ENCODE data around the gene AK1. TPM values are rescaled to one million over a fixed set of nuclear protein-coding genes. Genes with fewer than 3 reads are reported as not detected.

AK1 gene
- total RNA-seq, 4 donors from 2014 or later, result 37.4 to 75.0 (median 56.0) TPM

GRCh38 chr9:127865645-127866464, 11.6 kb downstream of the AK1 start:
- Histone ChIP-seq H3K27ac (replicated peaks in 1 of 4) (no peak overlapping the region), H3K36me3 (peaks cover 11 to 34% (median 25%) of the 10 kb centered on the region in 4 donors), H3K9me3 (no peaks in the 10 kb centered on the region), H3K4me1 (peaks cover 25 to 46% (median 37%) of the 10 kb centered on the region in 4 donors), H3K4me3 (no peak overlapping the region), H3K27me3 (no peaks in the 10 kb centered on the region)
- DNase-seq (ENCODE audit: extremely low spot score), result no peak
- intact Hi-C loops (cut with DNase I), result no loop called here
- 75% methylated on average over 19 of the region's 19 CpGs for WGBS
- TF ChIP-seq EP300 (IDR thresholded peaks at IDR 0.05) (no peak), POLR2A (IDR thresholded peaks at IDR 0.05; ENCODE audit: low read depth) (no peak), CTCF (IDR thresholded peaks at IDR 0.05) (no peak), POLR2AphosphoS5 (IDR thresholded peaks at IDR 0.05) (no peak)

GRCh38 chr9:127863191-127863621, 14.3 kb downstream of the AK1 start:
- Histone ChIP-seq H3K36me3 (peaks cover 9 to 15% (median 11%) of the 10 kb centered on the region in 4 donors), H3K4me1 (peaks cover 29 to 58% (median 46%) of the 10 kb centered on the region in 4 donors), H3K9me3 (no peaks in the 10 kb centered on the region), H3K4me3 (no peak overlapping the region), H3K27me3 (no peaks in the 10 kb centered on the region), H3K27ac (replicated peaks in 1 of 4) (peak overlapping the region in 2 of 4 donors; percentile 64 to 73)
- no peak for TF ChIP-seq POLR2A (IDR thresholded peaks at IDR 0.05; ENCODE audit: low read depth)
- no peak for TF ChIP-seq CTCF (IDR thresholded peaks at IDR 0.05)
- TF ChIP-seq POLR2AphosphoS5 (IDR thresholded peaks at IDR 0.05), result no peak
- TF ChIP-seq EP300 (IDR thresholded peaks at IDR 0.05), result no peak
- 81% methylated on average over 13 of the region's 13 CpGs for WGBS
- DNase-seq (ENCODE audit: extremely low spot score), result no peak
- intact Hi-C loops (cut with DNase I), result no loop called here

GRCh38 chr9:127862075-127863011, 15.1 kb downstream of the AK1 start:
- peaks cover 38 to 63% (median 49%) of the 10 kb centered on the region in 4 donors for H3K4me1 ChIP-seq
- no peaks in the 10 kb centered on the region for H3K9me3 ChIP-seq
- TF ChIP-seq POLR2AphosphoS5 (IDR thresholded peaks at IDR 0.05) (peak in 1 of 2 donors; percentile 37), EP300 (IDR thresholded peaks at IDR 0.05) (no peak), CTCF (IDR thresholded peaks at IDR 0.05) (no peak), POLR2A (IDR thresholded peaks at IDR 0.05; ENCODE audit: low read depth) (no peak)
- 54% methylated on average over 18 of the region's 29 CpGs for WGBS
- H3K27ac ChIP-seq (replicated peaks in 1 of 4), result peak overlapping the region; percentile 55 to 73 (median 61)
- DNase-seq (ENCODE audit: extremely low spot score), result no peak
- H3K4me3 ChIP-seq, result no peak overlapping the region
- no peaks in the 10 kb centered on the region for H3K27me3 ChIP-seq
- H3K36me3 ChIP-seq, result peaks cover under 1 to 7% (median 3%) of the 10 kb centered on the region in 4 donors
- intact Hi-C loops (cut with DNase I), result no loop called here

- intact Hi-C loops (cut with DNase I), result no loop called here
- TF ChIP-seq POLR2AphosphoS5 (IDR thresholded peaks at IDR 0.05), result no peak
- no peak for TF ChIP-seq CTCF (IDR thresholded peaks at IDR 0.05)
- TF ChIP-seq POLR2A (IDR thresholded peaks at IDR 0.05; ENCODE audit: low read depth), result no peak
- no peak for TF ChIP-seq EP300 (IDR thresholded peaks at IDR 0.05)
- Histone ChIP-seq H3K4me3 (no peak overlapping the region), H3K9me3 (no peaks in the 10 kb centered on the region), H3K27ac (replicated peaks in 1 of 4) (peak overlapping the region in 1 of 4 donors; percentile 16), H3K27me3 (no peaks in the 10 kb centered on the region), H3K4me1 (peaks cover 50 to 73% (median 57%) of the 10 kb centered on the region in 4 donors), H3K36me3 (no peaks in the 10 kb centered on the region)
- no peak for DNase-seq (ENCODE audit: extremely low spot score)
- WGBS, result 95% methylated on average over 11 of the region's 11 CpGs
Measured at GRCh38 chr9:127860779-127861178, 16.7 kb downstream of the AK1 start.

All from esophagus muscularis mucosa (tissue), 4 donors.